Astrocyte of the hippocampus (primary cell): ENCODE measurements around the gene CES3.

Experiments used
- DNase-seq: peaks from one replicate; pipeline ENCODE4 v3.0.0; 2011; ENCODE audit warnings: low read depth, low spot score

Gene CES3

GRCh38 chr16:66961065-66961744 lies at the start of gene CES3:
TSS of gene CES3 (plus strand) at chr16:66961266. CDS start at chr16:66961308, 42 bp downstream.
- peak; percentile 75 for DNase-seq

GRCh38 chr16:66911801-66912200 lies 49.3 kb upstream of the CES3 start:
- no peak for DNase-seq

- DNase-seq = no peak
Measured at GRCh38 chr16:66913081-66913480, 48.0 kb upstream of the CES3 start.

GRCh38 chr16:66913711-66914110 lies 47.4 kb upstream of the CES3 start:
- DNase-seq = no peak

GRCh38 chr16:66914541-66914940 lies 46.5 kb upstream of the CES3 start:
- no peak for DNase-seq

GRCh38 chr16:66915041-66915440 lies 46.0 kb upstream of the CES3 start:
- no peak for DNase-seq

- DNase-seq = no peak
Measured at GRCh38 chr16:66916518-66916917, 44.5 kb upstream of the CES3 start.

GRCh38 chr16:66917741-66918140 lies 43.3 kb upstream of the CES3 start:
- DNase-seq = no peak

- DNase-seq = no peak
Measured at GRCh38 chr16:66918355-66918754, 42.7 kb upstream of the CES3 start.

GRCh38 chr16:66918803-66919568 lies 42.1 kb upstream of the CES3 start, which contains the start of gene CDH16:
TSS of gene CDH16 (minus strand) at chr16:66918885. CDS start at chr16:66918065, 820 bp downstream.
- DNase-seq = no peak

GRCh38 chr16:66919569-66920298 lies 41.3 kb upstream of the CES3 start:
- DNase-seq = no peak

- peak; percentile 50 for DNase-seq
Measured at GRCh38 chr16:66920299-66920590, 40.8 kb upstream of the CES3 start.

GRCh38 chr16:66920924-66921680 lies 40.0 kb upstream of the CES3 start:
- DNase-seq = no peak

- DNase-seq = no peak
Measured at GRCh38 chr16:66921729-66922450, 39.2 kb upstream of the CES3 start.

GRCh38 chr16:66923247-66923731 lies 37.8 kb upstream of the CES3 start:
- DNase-seq = peak; percentile 76

- DNase-seq = no peak
Measured at GRCh38 chr16:66923866-66924265, 37.2 kb upstream of the CES3 start.

- peak; percentile 64 for DNase-seq
Measured at GRCh38 chr16:66924527-66925321, 36.3 kb upstream of the CES3 start.

- peak; percentile 83 for DNase-seq
Measured at GRCh38 chr16:66925322-66925840, 35.7 kb upstream of the CES3 start, which contains the start of gene RRAD. TSS of gene RRAD (minus strand) at chr16:66925535. CDS start at chr16:66925179, 356 bp downstream.

- DNase-seq = peak; percentile 53
Measured at GRCh38 chr16:66926171-66926947, 34.7 kb upstream of the CES3 start.
